DOHH2 (cell line): Measurements from ENCODE around the gene GIGYF1.

Source experiments
- H3F3A ChIP-seq: fragments of 200-600 bp; sonication (generic), shearing (Covaris generic); 2 replicates; pipeline ENCODE4 v1.6.0; 2016; ENCODE audit warnings: antibody characterized with exemption, mild to moderate bottlenecking; ENCODE audit not compliant: control insufficient read depth, insufficient read depth
- H3K27ac ChIP-seq: fragments of 200-600 bp; sonication (generic); 2 replicates; pipeline ENCODE4 v1.5.1; 2014; ENCODE audit warnings: low read depth, mild to moderate bottlenecking, low read length, moderate library complexity
- H3K27me3 ChIP-seq: fragments of 200-600 bp; sonication (generic); 2 replicates; pipeline ENCODE4 v1.6.1; 2014; ENCODE audit warnings: mild to moderate bottlenecking, low read length, mixed read lengths; ENCODE audit not compliant: control insufficient read depth
- H3K36me3 ChIP-seq: fragments of 200-600 bp; sonication (generic); 2 replicates; pipeline ENCODE4 v1.6.1; 2014; ENCODE audit warnings: mild to moderate bottlenecking, low read length, moderate library complexity, mixed read lengths; ENCODE audit not compliant: control insufficient read depth
- H3K4me1 ChIP-seq: fragments of 200-600 bp; sonication (generic); 2 replicates; pipeline ENCODE4 v1.6.1; 2014; ENCODE audit warnings: mild to moderate bottlenecking, low read length, mixed read lengths; ENCODE audit not compliant: control insufficient read depth
- H3K4me2 ChIP-seq: fragments of 200-600 bp; sonication (generic); 2 replicates; pipeline ENCODE4 v1.6.0; 2014; ENCODE audit warnings: mild to moderate bottlenecking, low read length, moderate library complexity
- H3K4me3 ChIP-seq: fragments of 200-600 bp; sonication (generic); 2 replicates; pipeline ENCODE4 v1.5.1; 2014; ENCODE audit warnings: mild to moderate bottlenecking, low read length, mixed read lengths
- H3K79me2 ChIP-seq: fragments of 200-600 bp; sonication (generic); 2 replicates; pipeline ENCODE4 v1.6.1; 2014; ENCODE audit warnings: mild to moderate bottlenecking, low read length, mixed read lengths; ENCODE audit not compliant: control insufficient read depth
- H3K9me2 ChIP-seq: fragments of 200-600 bp; sonication (generic); replicated peaks from 2 replicates; pipeline ENCODE4 v1.6.1; 2014; ENCODE audit warnings: mild to moderate bottlenecking, low read length, mixed read lengths; ENCODE audit not compliant: control insufficient read depth
- H3K9me3 ChIP-seq: fragments of 200-600 bp; sonication (generic); 2 replicates; pipeline ENCODE4 v1.6.1; 2014; ENCODE audit warnings: antibody characterized with exemption, low read length, mixed read lengths; ENCODE audit not compliant: control insufficient read depth, insufficient read depth
- H4K20me1 ChIP-seq: fragments of 200-600 bp; sonication (generic); 2 replicates; pipeline ENCODE4 v1.6.0; 2014; ENCODE audit warnings: low read depth, mild to moderate bottlenecking, antibody characterized with exemption, low read length, moderate library complexity; ENCODE audit not compliant: control insufficient read depth, insufficient read depth
- EZH2phosphoT487 ChIP-seq: fragments of 200-600 bp; sonication (generic); IDR thresholded peaks from 2 replicates; pipeline ENCODE4 v1.6.1; 2017; ENCODE audit warnings: borderline replicate concordance, mild to moderate bottlenecking, antibody characterized with exemption, low read length, moderate library complexity, mixed read lengths
- TF ChIP-seq, protein P1 (sequence below): fragments of 200-600 bp; sonication (generic); IDR thresholded peaks from one replicate; pipeline ENCODE4 v1.5.1; 2014; ENCODE audit warnings: antibody characterized with exemption, mild to moderate bottlenecking, low read depth, low read length; ENCODE audit not compliant: poor library complexity, severe bottlenecking

GIGYF1 gene

DNA sequence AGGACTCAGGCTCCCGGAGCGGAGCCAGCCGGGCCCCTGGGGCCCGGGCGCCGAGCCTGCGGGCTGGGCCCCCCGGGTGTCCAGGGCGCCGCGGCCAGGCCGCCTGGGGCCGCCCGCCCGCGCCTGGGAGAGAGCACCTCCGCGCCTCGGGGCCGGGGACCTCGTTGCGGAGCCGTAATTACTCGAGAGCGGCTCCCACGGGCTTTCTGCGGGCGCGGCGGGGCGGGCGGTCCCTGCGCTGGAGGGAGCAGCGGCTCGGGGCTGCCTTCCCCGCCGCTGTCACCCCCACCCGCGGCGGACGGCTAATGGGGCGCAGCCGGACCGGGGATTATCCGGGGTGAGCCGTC is 19.0 kb downstream of the GIGYF1 start:
- TF ChIP-seq, protein P1, sequence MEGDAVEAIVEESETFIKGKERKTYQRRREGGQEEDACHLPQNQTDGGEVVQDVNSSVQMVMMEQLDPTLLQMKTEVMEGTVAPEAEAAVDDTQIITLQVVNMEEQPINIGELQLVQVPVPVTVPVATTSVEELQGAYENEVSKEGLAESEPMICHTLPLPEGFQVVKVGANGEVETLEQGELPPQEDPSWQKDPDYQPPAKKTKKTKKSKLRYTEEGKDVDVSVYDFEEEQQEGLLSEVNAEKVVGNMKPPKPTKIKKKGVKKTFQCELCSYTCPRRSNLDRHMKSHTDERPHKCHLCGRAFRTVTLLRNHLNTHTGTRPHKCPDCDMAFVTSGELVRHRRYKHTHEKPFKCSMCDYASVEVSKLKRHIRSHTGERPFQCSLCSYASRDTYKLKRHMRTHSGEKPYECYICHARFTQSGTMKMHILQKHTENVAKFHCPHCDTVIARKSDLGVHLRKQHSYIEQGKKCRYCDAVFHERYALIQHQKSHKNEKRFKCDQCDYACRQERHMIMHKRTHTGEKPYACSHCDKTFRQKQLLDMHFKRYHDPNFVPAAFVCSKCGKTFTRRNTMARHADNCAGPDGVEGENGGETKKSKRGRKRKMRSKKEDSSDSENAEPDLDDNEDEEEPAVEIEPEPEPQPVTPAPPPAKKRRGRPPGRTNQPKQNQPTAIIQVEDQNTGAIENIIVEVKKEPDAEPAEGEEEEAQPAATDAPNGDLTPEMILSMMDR: no peak
- TF ChIP-seq EZH2phosphoT487: no peak
- no peaks in the 10 kb centered on the region for H3K9me2 ChIP-seq
- H3K4me1 ChIP-seq: peaks cover 14% of the 10 kb centered on the region
- H3K4me2 ChIP-seq: peak overlapping the region; percentile 67
- H3K27me3 ChIP-seq: peaks cover 12% of the 10 kb centered on the region
- peaks cover 44% of the 10 kb centered on the region for H3K79me2 ChIP-seq
- H3F3A ChIP-seq: peaks cover 7% of the 10 kb centered on the region
- H3K9me3 ChIP-seq: no peaks in the 10 kb centered on the region
- peak overlapping the region; percentile 73 for H3K27ac ChIP-seq
- H4K20me1 ChIP-seq: peaks cover 9% of the 10 kb centered on the region; the same call in 1 of the 2 replicates
- peaks cover 44% of the 10 kb centered on the region for H3K36me3 ChIP-seq
- peak overlapping the region; percentile 93 for H3K4me3 ChIP-seq

- TF ChIP-seq, protein P1: peak; percentile 10
- no peak for TF ChIP-seq EZH2phosphoT487
- Histone ChIP-seq H3K27ac (peak overlapping the region; percentile 73), H3K9me3 (no peaks in the 10 kb centered on the region), H3K4me3 (peak overlapping the region; percentile 93), H3K9me2 (no peaks in the 10 kb centered on the region), H3K27me3 (peaks cover 18% of the 10 kb centered on the region), H3K36me3 (peaks cover 39% of the 10 kb centered on the region), H3F3A (peaks cover 4% of the 10 kb centered on the region), H3K4me1 (peaks cover 14% of the 10 kb centered on the region), H3K79me2 (peaks cover 44% of the 10 kb centered on the region), H3K4me2 (peak overlapping the region; percentile 67), H4K20me1 (peaks cover 9% of the 10 kb centered on the region; the same call in 1 of the 2 replicates)
Observed at GRCh38 chr7:100674411-100675104, 19.5 kb downstream of the GIGYF1 start.

GRCh38 chr7:100673942-100674410 is 20.1 kb downstream of the GIGYF1 start:
- Histone ChIP-seq H3K27me3 (peaks cover 18% of the 10 kb centered on the region), H3K9me3 (no peaks in the 10 kb centered on the region), H3F3A (peaks cover 4% of the 10 kb centered on the region), H3K27ac (peak overlapping the region; percentile 73), H4K20me1 (peaks cover 9% of the 10 kb centered on the region; the same call in 1 of the 2 replicates), H3K4me1 (peaks cover 14% of the 10 kb centered on the region), H3K4me2 (peak overlapping the region; percentile 67), H3K36me3 (peaks cover 34% of the 10 kb centered on the region), H3K4me3 (peak overlapping the region; percentile 93), H3K79me2 (peaks cover 44% of the 10 kb centered on the region), H3K9me2 (no peaks in the 10 kb centered on the region)
- no peak for TF ChIP-seq EZH2phosphoT487
- TF ChIP-seq, protein P1: no peak
